Type B pancreatic cell (in vitro differentiated cells): Measurements from ENCODE around the gene ITPR2. TPM values are rescaled to one million over a fixed set of nuclear protein-coding genes. Genes with fewer than 3 reads are reported as not detected.
"Not testable (repeated sequence)": the region's sequence is repeated elsewhere in the genome, so short reads cannot be mapped to it uniquely, and the experiment has no call there.

ENCODE experiments used
- DNase-seq: peaks from one replicate; pipeline ENCODE4 v3.0.0; 2021; ENCODE audit warnings: mixed read lengths; ENCODE audit not compliant: unreplicated experiment; ENCODE audit errors: extremely low spot score
- H3K27ac Mint-ChIP-seq: 2 replicates; pipeline ENCODE4 v1.8.0; 2021; ENCODE audit warnings: mild to moderate bottlenecking, mixed read lengths
- H3K27me3 Mint-ChIP-seq: 2 replicates; pipeline ENCODE4 v1.8.0; 2021; ENCODE audit warnings: mixed read lengths
- H3K36me3 Mint-ChIP-seq: 2 replicates; pipeline ENCODE4 v1.8.0; 2021; ENCODE audit warnings: mixed read lengths
- H3K4me1 Mint-ChIP-seq: one replicate; pipeline ENCODE4 v1.8.0; 2021; ENCODE audit warnings: mixed read lengths; ENCODE audit not compliant: unreplicated experiment
- H3K4me3 Mint-ChIP-seq: 2 replicates; pipeline ENCODE4 v1.8.0; 2021; ENCODE audit warnings: mild to moderate bottlenecking, mixed read lengths
- H3K9me3 Mint-ChIP-seq: 2 replicates; pipeline ENCODE4 v1.8.0; 2021; ENCODE audit warnings: mixed read lengths
- total RNA-seq: library from RNA; stranded (reverse); gene quantifications from 2 replicates; pipeline ENCODE4 v1.2.1, GENCODE V29; 2021; ENCODE audit warnings: low replicate concordance
- TF ChIP-seq, protein P1 (sequence below): fragments of 200-600 bp; sonication (generic); conservative IDR thresholded peaks from 2 replicates; pipeline ENCODE4 v1.5.0; 2021; ENCODE audit warnings: antibody characterized with exemption, mild to moderate bottlenecking

The ITPR2 gene
- total RNA-seq, 1 donor from 2014 or later = 33.7 TPM

DNA sequence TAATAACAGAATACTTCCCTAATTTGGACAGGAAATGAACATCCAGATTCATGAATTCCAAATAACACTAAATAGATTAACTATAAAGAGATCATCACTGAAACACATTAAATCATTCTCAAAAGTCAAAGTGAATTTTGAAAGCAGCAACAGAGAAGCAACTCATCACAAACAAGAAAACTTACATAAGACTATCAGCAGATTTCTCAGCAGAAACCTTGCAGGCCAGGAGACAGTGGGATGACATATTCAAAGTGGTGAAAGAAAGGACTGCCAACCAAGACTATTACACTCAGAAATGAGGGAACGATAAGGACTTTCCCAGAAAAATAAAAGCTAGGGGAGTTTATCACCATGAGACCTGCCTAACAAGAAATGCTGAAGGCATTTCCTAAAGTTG, 70.8 kb downstream of the ITPR2 start:
- no peak for DNase-seq
- Mint-ChIP-seq H3K36me3 (peaks cover 47% of the 10 kb centered on the region), H3K4me3 (no peak overlapping the region), H3K27me3 (no peaks in the 10 kb centered on the region), H3K27ac (no peak overlapping the region), H3K4me1 (no peaks in the 10 kb centered on the region), H3K9me3 (peaks cover 19% of the 10 kb centered on the region)
- TF ChIP-seq, protein P1, sequence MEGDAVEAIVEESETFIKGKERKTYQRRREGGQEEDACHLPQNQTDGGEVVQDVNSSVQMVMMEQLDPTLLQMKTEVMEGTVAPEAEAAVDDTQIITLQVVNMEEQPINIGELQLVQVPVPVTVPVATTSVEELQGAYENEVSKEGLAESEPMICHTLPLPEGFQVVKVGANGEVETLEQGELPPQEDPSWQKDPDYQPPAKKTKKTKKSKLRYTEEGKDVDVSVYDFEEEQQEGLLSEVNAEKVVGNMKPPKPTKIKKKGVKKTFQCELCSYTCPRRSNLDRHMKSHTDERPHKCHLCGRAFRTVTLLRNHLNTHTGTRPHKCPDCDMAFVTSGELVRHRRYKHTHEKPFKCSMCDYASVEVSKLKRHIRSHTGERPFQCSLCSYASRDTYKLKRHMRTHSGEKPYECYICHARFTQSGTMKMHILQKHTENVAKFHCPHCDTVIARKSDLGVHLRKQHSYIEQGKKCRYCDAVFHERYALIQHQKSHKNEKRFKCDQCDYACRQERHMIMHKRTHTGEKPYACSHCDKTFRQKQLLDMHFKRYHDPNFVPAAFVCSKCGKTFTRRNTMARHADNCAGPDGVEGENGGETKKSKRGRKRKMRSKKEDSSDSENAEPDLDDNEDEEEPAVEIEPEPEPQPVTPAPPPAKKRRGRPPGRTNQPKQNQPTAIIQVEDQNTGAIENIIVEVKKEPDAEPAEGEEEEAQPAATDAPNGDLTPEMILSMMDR = no peak

DNA sequence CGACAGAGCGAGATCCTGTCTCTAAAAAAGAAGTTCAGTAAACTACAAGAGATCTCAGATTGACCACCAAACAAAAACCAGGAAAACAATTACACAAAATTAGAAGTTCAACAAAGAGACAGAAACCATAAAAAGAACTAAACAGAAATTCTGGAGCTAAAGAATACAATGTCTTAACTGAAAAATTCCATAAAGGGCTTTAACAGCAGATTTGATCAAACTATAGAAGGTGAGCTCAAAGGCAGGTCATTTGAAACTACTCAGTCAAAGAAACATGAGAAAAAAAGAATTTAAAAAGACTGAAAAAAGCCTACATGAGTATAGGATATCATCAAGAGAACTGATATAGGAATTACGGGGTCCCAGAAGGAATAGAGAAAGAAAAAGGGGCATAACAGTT, 71.2 kb downstream of the ITPR2 start:
- Mint-ChIP-seq H3K4me3 (no peak overlapping the region), H3K4me1 (no peaks in the 10 kb centered on the region), H3K27me3 (no peaks in the 10 kb centered on the region), H3K36me3 (peaks cover 44% of the 10 kb centered on the region), H3K27ac (no peak overlapping the region), H3K9me3 (peaks cover 19% of the 10 kb centered on the region)
- no peak for DNase-seq
- TF ChIP-seq, protein P1 = no peak

DNA sequence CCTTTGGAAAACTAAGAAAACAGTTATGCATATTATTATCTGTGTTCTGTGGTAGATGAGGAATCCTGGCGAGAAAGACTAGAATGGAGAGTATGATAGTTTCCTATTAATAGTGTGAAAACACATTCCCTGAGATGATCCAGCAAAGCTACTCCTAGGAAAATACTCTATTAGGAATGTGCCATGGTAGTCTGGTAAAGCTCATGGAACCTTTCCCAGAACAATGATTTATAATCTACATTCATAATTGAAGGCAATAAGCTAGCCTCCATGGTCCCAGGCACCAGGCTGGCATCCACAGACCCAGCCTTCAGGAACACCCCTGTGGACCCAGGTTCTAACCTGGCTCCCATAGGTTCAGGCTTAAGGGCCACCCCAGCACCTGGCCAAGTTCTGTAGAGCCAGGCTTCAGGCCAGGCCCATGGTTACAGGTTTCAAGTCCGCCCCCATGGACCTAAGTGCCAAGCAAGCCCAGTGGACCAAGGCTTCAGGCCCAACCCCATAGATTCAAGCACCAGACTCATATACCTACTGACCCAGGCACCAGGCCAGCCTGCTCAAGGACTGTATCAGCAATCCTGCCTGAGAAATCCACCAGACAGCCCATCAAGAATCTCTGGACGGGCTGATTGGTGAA, 72.2 kb downstream of the ITPR2 start:
- Mint-ChIP-seq H3K27me3 (no peaks in the 10 kb centered on the region), H3K36me3 (peaks cover 45% of the 10 kb centered on the region), H3K27ac (no peak overlapping the region), H3K4me3 (no peak overlapping the region), H3K9me3 (peaks cover 26% of the 10 kb centered on the region), H3K4me1 (no peaks in the 10 kb centered on the region)
- DNase-seq = no peak
- TF ChIP-seq, protein P1 = no peak

DNA sequence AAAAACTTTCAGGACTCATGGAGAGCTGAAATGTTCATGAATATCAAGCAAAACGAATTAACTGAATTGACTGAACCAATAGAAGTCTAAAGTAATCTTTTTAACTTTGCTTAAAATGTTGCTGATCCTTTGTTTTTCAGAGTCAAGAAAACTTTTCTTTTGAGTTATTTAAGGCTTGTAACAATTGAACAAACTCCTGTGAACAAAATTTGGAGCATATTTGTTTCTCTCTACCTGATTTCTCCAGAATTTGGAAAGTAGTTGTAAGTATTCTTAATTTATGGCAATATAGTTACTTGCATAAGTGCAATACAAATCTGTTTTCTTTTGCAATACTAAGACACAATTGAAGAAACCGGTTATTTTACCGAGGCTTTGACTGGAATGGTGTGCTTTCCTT, 77.6 kb downstream of the ITPR2 start:
- not testable (repeated sequence) for DNase-seq, H3K27me3 Mint-ChIP-seq, H3K4me1 Mint-ChIP-seq, H3K27ac Mint-ChIP-seq, H3K4me3 Mint-ChIP-seq
- Mint-ChIP-seq H3K9me3 (peaks cover 16% of the 10 kb centered on the region), H3K36me3 (peaks cover 50% of the 10 kb centered on the region)

DNA sequence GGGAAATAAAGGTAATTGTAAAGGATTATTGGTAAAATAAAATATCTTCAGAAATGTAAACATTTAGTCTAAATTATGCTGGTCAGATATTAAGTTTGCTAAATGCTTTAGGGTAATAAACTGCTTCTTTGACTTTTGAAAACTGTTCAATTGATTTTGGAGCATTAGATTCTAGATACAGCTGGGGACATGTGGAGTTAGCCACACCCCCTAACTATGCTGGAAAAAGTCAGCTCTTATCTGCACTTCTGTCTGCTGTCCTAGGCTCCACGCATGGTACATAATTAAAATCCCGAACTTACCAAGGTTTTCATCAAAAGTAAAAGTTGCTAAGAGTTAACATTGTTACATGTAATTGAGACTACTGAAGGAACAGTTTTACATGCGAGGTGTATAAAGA, 78.8 kb downstream of the ITPR2 start:
- Mint-ChIP-seq H3K27ac (no peak overlapping the region), H3K4me1 (no peaks in the 10 kb centered on the region), H3K9me3 (peaks cover 16% of the 10 kb centered on the region), H3K36me3 (peaks cover 47% of the 10 kb centered on the region), H3K27me3 (no peaks in the 10 kb centered on the region), H3K4me3 (no peak overlapping the region)
- TF ChIP-seq, protein P1 = no peak
- DNase-seq = no peak

DNA sequence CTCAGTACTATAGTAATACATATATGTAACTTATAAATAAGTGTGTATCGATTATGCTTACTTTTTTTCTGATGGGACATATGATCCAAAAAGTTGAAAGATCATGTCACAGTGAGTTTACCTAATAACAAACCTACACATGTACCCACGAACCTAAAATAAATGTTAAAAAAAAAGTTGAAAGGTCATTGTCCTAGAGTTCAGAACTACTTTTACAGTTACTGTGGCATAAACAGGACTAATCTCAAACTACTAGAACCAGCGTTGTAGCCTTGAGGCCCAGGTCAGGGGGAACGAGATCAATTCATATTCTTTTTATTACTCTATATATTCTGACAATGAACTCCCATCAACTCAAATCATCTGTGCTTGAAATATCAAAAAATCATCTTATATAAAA, 81.8 kb downstream of the ITPR2 start:
- Mint-ChIP-seq H3K27ac (no peak overlapping the region), H3K9me3 (peaks cover 11% of the 10 kb centered on the region), H3K36me3 (peaks cover 40% of the 10 kb centered on the region), H3K4me1 (peaks cover 6% of the 10 kb centered on the region), H3K4me3 (no peak overlapping the region), H3K27me3 (no peaks in the 10 kb centered on the region)
- TF ChIP-seq, protein P1 = no peak
- no peak for DNase-seq
